Measurements from ENCODE around the gene SPRING1. TPM values are rescaled to one million over a fixed set of nuclear protein-coding genes. Genes with fewer than 3 reads are reported as not detected.

SPRING1 gene
- total RNA-seq, 1 experiment from 2014 or later: 69.6 TPM

DNA sequence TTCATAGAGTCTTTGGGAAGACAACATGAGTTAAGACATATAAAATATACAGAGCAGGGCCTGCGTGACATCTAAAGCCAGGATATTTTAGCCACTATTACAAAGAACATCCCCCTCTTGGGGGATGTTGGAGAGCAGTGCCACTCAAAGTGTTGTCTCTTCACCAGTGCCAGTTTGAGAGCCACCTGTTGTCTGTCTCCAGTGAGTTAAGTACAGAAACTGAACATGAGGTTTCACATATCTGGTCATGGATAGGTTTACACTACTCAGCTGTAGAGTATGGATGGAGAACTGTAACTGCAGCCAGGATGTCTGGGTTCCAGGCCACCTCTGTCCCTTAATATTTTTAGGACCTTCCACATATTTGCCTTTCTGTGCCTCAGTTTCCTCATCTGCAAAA is 39.4 kb upstream of the SPRING1 start:
- Mint-ChIP-seq H3K27ac (ENCODE audit: unreplicated experiment) (no peak overlapping the region), H3K36me3 (ENCODE audit: insufficient read depth, unreplicated experiment) (peaks cover 6% of the 10 kb centered on the region), H3K9me3 (ENCODE audit: unreplicated experiment) (no peaks in the 10 kb centered on the region), H3K4me1 (ENCODE audit: low read depth, unreplicated experiment) (no peaks in the 10 kb centered on the region), H3K27me3 (ENCODE audit: insufficient read depth, unreplicated experiment) (no peaks in the 10 kb centered on the region), H3K4me3 (ENCODE audit: unreplicated experiment) (no peak overlapping the region)
- Histone ChIP-seq H3K9me3 (no peaks in the 10 kb centered on the region), H3K27me3 (replicated peaks; ENCODE audit: control insufficient read depth, insufficient read depth, low read length) (no peaks in the 10 kb centered on the region), H3K4me3 (ENCODE audit: low read depth, low read length) (no peak overlapping the region), H3K4me1 (no peaks in the 10 kb centered on the region), H3K36me3 (ENCODE audit: control insufficient read depth, insufficient read depth, low read length) (no peaks in the 10 kb centered on the region)
- ChIA-PET CTCF (no interaction called here), POLR2A (no interaction called here)
- BruUV-seq (replicated peaks): no TSS peak
- TF ChIP-seq, protein P1, sequence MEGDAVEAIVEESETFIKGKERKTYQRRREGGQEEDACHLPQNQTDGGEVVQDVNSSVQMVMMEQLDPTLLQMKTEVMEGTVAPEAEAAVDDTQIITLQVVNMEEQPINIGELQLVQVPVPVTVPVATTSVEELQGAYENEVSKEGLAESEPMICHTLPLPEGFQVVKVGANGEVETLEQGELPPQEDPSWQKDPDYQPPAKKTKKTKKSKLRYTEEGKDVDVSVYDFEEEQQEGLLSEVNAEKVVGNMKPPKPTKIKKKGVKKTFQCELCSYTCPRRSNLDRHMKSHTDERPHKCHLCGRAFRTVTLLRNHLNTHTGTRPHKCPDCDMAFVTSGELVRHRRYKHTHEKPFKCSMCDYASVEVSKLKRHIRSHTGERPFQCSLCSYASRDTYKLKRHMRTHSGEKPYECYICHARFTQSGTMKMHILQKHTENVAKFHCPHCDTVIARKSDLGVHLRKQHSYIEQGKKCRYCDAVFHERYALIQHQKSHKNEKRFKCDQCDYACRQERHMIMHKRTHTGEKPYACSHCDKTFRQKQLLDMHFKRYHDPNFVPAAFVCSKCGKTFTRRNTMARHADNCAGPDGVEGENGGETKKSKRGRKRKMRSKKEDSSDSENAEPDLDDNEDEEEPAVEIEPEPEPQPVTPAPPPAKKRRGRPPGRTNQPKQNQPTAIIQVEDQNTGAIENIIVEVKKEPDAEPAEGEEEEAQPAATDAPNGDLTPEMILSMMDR (IDR thresholded peaks at IDR 0.05; ENCODE audit: insufficient read depth in 1 of 2, low read depth in 1 of 2, low read length in 1 of 2, severe bottlenecking in 1 of 2, unreplicated experiment in 1 of 2): no peak
- no peak for DNase-seq
- intact Hi-C loops (cut with micrococcal nuclease; ENCODE audit: unreplicated experiment): no loop called here

DNA sequence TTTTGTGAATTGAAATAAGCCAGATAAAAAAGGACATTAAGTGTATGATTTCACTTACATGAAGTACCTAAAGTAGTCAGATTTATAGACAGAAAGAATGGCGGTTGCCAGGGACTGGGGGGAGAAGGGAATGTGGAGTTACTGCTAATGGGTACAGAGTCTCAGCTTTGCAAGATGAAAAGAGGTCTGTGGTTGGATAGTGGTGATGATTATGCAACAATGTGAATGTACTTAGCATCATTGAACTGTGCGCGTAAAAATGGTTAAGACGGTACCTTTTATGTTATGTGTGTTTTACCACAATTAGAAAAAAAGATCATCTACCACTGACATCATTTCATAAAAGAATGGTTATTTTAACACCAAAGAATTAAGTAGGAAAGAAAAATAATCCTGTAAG is 36.2 kb upstream of the SPRING1 start:
- intact Hi-C loops (cut with micrococcal nuclease; ENCODE audit: unreplicated experiment): no loop called here
- Mint-ChIP-seq H3K27ac (ENCODE audit: unreplicated experiment) (no peak overlapping the region), H3K36me3 (ENCODE audit: insufficient read depth, unreplicated experiment) (peaks cover 6% of the 10 kb centered on the region), H3K9me3 (ENCODE audit: unreplicated experiment) (no peaks in the 10 kb centered on the region), H3K27me3 (ENCODE audit: insufficient read depth, unreplicated experiment) (no peaks in the 10 kb centered on the region), H3K4me1 (ENCODE audit: low read depth, unreplicated experiment) (no peaks in the 10 kb centered on the region), H3K4me3 (ENCODE audit: unreplicated experiment) (no peak overlapping the region)
- H3K4me1 ChIP-seq: no peaks in the 10 kb centered on the region
- DNase-seq: no peak
- ChIA-PET POLR2A (no interaction called here), CTCF (no interaction called here)
- H3K9me3 ChIP-seq: no peaks in the 10 kb centered on the region
- no peak overlapping the region for H3K4me3 ChIP-seq (ENCODE audit: low read depth, low read length)
- H3K36me3 ChIP-seq (ENCODE audit: control insufficient read depth, insufficient read depth, low read length): no peaks in the 10 kb centered on the region
- TF ChIP-seq, protein P1 (IDR thresholded peaks at IDR 0.05; ENCODE audit: insufficient read depth in 1 of 2, low read depth in 1 of 2, low read length in 1 of 2, severe bottlenecking in 1 of 2, unreplicated experiment in 1 of 2): no peak
- H3K27me3 ChIP-seq (replicated peaks; ENCODE audit: control insufficient read depth, insufficient read depth, low read length): no peaks in the 10 kb centered on the region
- BruUV-seq (replicated peaks): no TSS peak

DNA sequence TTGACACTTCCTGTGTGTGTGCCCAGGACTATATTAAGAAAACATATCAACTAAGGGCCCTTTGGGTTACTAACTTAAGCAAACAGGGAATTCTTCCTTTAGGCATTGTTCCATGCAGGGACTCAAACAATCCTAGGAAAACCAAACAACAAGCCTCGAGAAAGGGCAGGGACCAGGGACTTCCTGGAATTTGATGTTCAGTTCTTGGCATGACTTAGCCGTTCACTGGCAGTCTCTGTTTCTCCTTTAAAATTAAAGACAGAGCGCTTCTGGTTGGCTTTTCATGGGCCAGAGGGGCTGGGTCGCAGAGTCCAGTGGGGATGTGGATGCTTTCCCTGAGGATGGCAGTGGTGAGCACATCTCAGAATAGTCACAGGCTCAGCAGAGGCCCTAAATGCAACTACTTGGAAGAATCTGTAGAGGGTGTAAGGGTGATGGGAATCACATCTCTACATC is 35.4 kb upstream of the SPRING1 start:
- Mint-ChIP-seq H3K9me3 (ENCODE audit: unreplicated experiment) (no peaks in the 10 kb centered on the region), H3K4me3 (ENCODE audit: unreplicated experiment) (no peak overlapping the region), H3K36me3 (ENCODE audit: insufficient read depth, unreplicated experiment) (peaks cover 6% of the 10 kb centered on the region), H3K27me3 (ENCODE audit: insufficient read depth, unreplicated experiment) (no peaks in the 10 kb centered on the region), H3K27ac (ENCODE audit: unreplicated experiment) (no peak overlapping the region), H3K4me1 (ENCODE audit: low read depth, unreplicated experiment) (no peaks in the 10 kb centered on the region)
- intact Hi-C loops (cut with micrococcal nuclease; ENCODE audit: unreplicated experiment): no loop called here
- no TSS peak for BruUV-seq (replicated peaks)
- H3K9me3 ChIP-seq: no peaks in the 10 kb centered on the region
- H3K36me3 ChIP-seq (ENCODE audit: control insufficient read depth, insufficient read depth, low read length): no peaks in the 10 kb centered on the region
- no peak overlapping the region for H3K4me3 ChIP-seq (ENCODE audit: low read depth, low read length)
- ChIA-PET POLR2A (no interaction called here), CTCF (no interaction called here)
- peak in 1 of 2 experiments; percentile 22 for DNase-seq
- TF ChIP-seq, protein P1 (IDR thresholded peaks at IDR 0.05; ENCODE audit: insufficient read depth in 1 of 2, low read depth in 1 of 2, low read length in 1 of 2, severe bottlenecking in 1 of 2, unreplicated experiment in 1 of 2): peak in 1 of 2 experiments; percentile 20
- no peaks in the 10 kb centered on the region for H3K4me1 ChIP-seq
- H3K27me3 ChIP-seq (replicated peaks; ENCODE audit: control insufficient read depth, insufficient read depth, low read length): no peaks in the 10 kb centered on the region

Measured in Caco-2 (cell line).